HG02763 (cell line): Measurements from ENCODE around the gene SENP7.

Experiments
- ATAC-seq: cut with Tn5 transposase; IDR thresholded peaks from one replicate; pipeline ENCODE4 v1.9.1; 2021; ENCODE audit warnings: mild to moderate bottlenecking, moderate library complexity; ENCODE audit not compliant: unreplicated experiment

The SENP7 gene

DNA sequence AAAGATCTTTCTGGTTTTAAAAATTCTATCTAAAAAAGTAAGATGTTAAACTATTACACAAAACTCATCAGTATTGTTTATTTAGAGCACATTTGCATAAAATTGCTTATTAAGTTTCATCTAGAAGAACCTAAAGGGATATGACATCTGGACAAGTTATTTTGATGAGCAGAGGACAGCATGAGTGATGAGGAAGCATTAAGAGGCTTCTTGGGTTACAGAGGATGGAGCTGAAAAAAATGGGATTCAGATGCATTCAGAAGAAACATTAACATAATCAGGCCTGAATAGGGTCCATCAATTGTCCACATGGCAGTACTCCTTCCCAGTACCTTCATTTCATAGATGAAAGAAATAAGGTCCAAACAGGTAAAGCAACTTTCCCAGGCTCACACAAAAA lies 234.3 kb downstream of the SENP7 start:
- no peak for ATAC-seq
